Raji (cell line): ENCODE results near the gene TEF.

Source experiments
- POLR2A ChIP-seq: IDR thresholded peaks from 2 replicates; pipeline ENCODE4 v1.6.1; 2011; ENCODE audit warnings: low read depth, low read length, control low read depth; ENCODE audit not compliant: insufficient read depth

The TEF gene

DNA sequence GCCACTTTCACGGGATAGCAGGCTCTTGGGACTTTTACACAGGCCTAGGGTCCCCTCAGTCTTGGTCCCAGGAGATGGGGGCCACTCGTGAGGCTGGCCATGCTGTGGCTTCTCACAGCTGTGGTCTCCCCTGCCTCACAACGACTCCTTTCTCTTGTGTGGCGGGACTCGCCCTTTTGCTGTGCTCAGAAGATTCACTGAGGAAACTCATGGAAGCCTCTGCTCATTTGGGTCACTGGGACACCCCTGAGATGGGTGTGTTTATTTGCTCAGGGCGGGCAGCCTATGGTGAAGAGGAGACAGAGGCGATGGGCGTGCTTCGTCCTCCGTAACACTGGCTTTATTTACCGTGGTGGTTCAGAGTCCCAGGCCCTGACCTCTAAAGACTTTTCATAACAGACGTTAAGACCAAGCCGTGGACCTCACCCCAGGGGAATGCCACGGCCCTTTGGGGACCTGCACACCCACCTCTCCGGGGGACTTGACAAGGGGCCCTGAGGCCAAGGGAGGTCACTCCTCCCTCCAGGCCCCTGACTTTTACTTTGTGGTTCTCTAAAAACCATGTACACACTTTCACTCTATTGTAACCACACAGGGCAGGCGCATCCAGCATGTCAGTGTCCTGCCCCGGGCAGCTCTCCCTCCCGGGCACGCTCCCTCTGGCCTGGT, 15.5 kb downstream of the TEF start:
- no peak for TF ChIP-seq POLR2A

DNA sequence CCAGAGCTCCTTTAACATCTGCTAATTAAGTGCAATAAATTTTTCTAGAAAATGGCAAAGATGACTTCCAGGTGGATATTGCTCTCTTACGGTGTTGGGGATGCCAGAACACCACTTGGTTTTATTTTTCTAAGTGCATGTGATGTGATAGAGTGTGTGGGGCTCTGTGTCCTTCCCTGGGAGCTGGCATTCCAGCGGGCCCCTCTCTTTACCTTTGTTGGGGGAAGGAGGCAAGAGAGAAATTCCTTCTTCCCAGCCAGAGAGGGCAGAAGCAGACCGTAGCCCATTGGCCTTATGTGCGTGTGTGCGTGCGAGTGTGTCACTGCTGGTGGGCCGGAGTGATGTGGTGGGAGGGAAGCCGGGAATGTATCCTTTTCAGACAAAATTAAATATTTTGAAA, 17.2 kb downstream of the TEF start:
- TF ChIP-seq POLR2A = no peak

- no peak for TF ChIP-seq POLR2A
Measured at GRCh38 chr22:41401781-41402648, 20.3 kb downstream of the TEF start.

DNA sequence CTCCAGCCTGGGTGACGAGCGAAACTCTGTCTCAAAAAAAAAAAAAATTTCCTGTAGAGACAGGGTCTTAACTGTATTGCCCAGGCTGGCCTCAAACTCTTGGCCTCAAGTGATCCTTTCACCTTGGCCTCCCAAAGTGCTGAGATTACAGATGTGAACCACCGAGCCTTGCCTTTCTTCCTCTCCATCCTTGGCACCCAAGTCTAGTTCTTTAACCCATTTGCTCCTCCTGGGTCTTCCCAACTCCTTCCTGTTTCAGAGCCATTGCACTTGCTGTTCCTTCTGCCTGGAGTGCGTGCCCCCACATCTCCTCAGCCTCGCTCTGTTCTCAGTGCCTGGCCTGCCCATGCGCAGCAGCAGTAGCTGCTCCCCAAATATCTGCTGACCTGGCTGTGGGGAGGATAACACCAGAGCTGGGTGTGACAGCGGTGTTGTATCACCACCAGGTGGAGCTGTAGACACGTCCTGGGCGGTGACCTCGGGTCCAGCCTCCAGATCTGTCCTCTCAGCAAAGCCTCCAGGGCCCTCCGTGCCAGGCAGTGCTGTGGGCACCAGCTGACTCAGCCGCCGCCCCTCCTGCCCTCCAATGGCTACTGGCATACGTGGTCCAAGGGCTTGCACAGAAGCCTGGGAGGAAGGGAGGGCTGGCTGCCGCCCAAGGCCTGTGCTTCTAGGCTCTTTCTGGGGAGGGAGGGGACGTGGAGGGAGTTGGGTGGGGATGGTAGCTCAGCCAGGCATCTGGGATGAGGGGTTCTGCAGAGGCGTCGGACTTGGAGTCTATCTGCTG, 22.0 kb downstream of the TEF start:
- TF ChIP-seq POLR2A = no peak

DNA sequence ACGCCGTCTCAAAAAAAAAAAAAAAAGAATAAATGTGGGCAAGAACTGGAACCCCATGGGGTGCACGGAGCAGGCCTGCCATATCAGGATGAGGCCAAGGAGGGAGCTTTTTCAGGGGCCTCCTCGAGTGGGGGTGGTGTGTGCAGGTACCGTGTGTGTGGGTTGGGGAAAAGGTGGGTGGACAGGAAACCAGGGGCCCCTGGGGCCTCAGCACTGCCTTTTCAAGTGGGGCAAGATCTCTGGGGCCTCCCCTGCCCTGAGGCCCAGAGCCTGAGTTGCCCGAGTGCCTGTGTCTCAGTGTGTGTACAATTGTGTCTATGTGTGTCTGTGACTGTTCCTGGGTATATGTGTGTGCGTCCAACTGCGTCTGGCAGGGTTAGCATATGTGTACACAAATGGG, 23.8 kb downstream of the TEF start:
- TF ChIP-seq POLR2A = no peak

GRCh38 chr22:41406410-41406809, 24.7 kb downstream of the TEF start:
- TF ChIP-seq POLR2A = no peak

DNA sequence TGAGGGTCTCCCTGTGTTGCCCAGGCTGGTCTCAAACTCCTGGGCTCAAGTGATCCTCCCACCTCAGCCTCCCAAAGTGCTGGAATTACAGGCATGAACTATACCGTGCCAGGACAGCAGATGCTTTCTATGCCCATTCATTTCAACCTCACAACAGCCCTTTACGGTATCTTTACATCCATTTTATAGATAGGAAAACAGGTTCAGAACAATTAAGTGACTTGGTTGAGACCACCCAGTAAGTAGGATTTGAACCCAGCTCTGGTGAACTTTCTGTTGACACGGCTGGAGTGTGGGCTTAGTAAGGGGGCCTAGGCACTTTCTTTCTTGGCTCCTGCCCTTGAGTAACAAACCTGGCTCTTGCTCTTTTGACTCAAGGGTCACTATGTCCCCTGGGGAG, 25.7 kb downstream of the TEF start:
- no peak for TF ChIP-seq POLR2A

DNA sequence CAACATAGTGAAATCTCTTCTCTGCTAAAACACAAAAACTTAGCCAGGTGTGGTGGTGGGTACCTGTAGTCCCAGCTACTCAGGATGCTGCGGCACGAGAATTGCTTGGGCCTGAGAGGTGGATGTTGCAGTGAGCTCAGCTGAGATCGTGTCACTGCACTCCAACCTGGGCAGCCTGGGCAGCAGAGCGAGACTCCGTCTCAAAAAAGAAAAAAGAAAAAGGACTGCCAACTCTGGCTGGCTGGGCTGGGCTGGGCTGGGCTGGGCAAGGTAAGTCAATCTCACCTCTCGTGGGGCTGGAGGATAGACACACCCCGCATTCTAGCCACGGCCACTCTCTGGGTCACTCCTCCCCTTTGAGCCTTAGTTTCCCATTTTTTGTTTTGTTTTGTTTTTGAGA, 26.9 kb downstream of the TEF start:
- no peak for TF ChIP-seq POLR2A

DNA sequence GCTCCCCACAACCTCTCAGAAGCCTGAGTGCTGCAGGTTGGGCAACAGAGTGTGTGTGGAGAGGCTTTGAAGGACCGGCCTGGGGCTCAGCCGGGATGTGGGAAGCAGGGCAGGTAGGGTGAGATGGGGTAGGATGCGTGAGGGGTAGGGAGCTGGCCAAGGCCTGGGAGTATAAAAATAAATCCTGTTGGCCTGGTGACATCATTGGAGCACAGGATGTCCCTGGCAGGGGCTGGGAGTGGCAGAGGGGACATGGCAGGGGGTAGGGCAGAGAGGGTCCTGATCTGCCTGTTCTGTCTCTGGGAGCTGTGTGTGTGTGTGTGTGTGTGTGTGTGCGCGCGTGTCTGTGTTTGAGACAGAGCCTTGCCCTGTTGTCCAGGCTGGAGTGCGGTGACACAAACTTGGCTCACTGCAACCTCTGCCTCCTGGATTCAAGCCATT, 28.6 kb downstream of the TEF start:
- no peak for TF ChIP-seq POLR2A

- no peak for TF ChIP-seq POLR2A
Measured at GRCh38 chr22:41411021-41411851, 29.5 kb downstream of the TEF start.

- TF ChIP-seq POLR2A = no peak
Measured at GRCh38 chr22:41415554-41415953, 33.8 kb downstream of the TEF start.

GRCh38 chr22:41417622-41418390, 36.1 kb downstream of the TEF start:
- no peak for TF ChIP-seq POLR2A

DNA sequence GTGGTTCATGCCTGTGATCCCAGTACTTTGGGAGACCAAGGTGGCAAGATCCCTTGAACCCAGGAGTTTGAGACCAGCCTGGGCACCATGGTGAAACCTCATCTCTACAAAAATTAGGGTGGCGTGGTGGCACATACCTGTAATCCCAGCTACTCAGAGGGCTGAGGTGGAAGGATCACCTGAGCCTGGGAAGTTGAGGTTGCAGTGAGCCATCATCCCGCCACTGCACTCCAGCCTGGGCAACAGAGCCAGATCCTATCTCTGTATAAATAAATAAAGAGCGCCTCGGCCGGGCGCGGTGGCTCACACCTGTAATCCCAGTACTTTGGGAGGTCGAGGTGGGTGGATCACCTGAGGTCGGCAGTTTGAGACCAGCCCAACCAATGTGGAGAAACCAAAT, 37.0 kb downstream of the TEF start:
- no peak for TF ChIP-seq POLR2A
